ENCODE measurements around the gene RBP5.

DNA sequence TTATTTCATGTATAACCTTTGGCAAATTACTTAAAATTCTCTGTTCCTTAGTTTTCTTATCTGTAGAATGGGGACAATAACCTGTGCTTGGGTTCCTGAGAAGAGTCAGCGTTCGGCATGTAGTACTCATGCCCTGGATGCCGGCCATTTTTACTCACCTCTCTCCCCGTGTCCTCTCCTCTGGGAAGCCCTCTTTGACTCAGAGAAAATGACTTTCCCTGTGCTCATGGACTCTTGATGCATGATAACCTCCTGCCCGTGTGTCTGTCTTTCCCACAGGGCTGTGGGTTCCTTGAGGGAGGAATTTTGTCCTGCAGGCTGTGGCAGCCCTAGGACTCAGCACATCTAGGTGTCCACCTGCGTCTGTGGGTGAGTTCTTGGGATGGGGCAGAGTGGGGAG is 13.8 kb downstream of the RBP5 start:
- no peak for TF ChIP-seq GABPA (IDR thresholded peaks at IDR 0.05 in 1 of 2, conservative IDR thresholded peaks at IDR 0.05 in 1 of 2)
- TF ChIP-seq FOXA1 (IDR thresholded peaks at IDR 0.05): no peak
- no peak for TF ChIP-seq CTCF (IDR thresholded peaks at IDR 0.05; ENCODE audit: low read depth, low read length, missing input control)
- TF ChIP-seq EGR1 (IDR thresholded peaks at IDR 0.05; ENCODE audit: low read depth in 2 of 2): no peak

Data from liver (tissue), 3 donors.